ENCODE measurements around the gene CACNA1G.
A peak's percentile ranks its signal among the peaks of the same experiment; 100 is the strongest.

Gene CACNA1G

GRCh38 chr17:50633683-50634082 is 73.2 kb downstream of the CACNA1G start:
- H3K79me1 ChIP-seq (replicated peaks; ENCODE audit: low read length, poor library complexity, severe bottlenecking) = peaks cover 3% of the 10 kb centered on the region
- H3K9me3 ChIP-seq (ENCODE audit: control insufficient read depth, low read length) = no peaks in the 10 kb centered on the region
- 97% methylated on average over 9 of the region's 9 CpGs for whole genome bisulfite sequencing
- H2AK5ac ChIP-seq (ENCODE audit: low read length, severe bottlenecking) = peak overlapping the region; percentile 2
- no peak for DNase-seq
- no peak overlapping the region for H3K4me2 ChIP-seq (ENCODE audit: low read length, poor library complexity, severe bottlenecking)
- no peak overlapping the region for H3K14ac ChIP-seq (ENCODE audit: low read length in 2 of 2)
- no peak overlapping the region for H3K9ac ChIP-seq (ENCODE audit: low read length)
- no peak overlapping the region for H2BK5ac ChIP-seq (ENCODE audit: low read depth, low read length, poor library complexity, severe bottlenecking)
- H3K4me3 ChIP-seq (ENCODE audit: insufficient read depth in 1 of 2, low read depth in 1 of 2, low read length in 2 of 2) = no peak overlapping the region
- no peak overlapping the region for H3K23ac ChIP-seq (ENCODE audit: low read length in 2 of 2)
- no peak overlapping the region for H2BK12ac ChIP-seq (ENCODE audit: low read length in 2 of 2)
- H3K27ac ChIP-seq (ENCODE audit: low read length, poor library complexity, severe bottlenecking) = no peak overlapping the region
- peak overlapping the region; percentile 37 for H2BK15ac ChIP-seq (ENCODE audit: low read depth, poor library complexity, severe bottlenecking)
- no peak overlapping the region for H4K91ac ChIP-seq (ENCODE audit: low read length)
- no peak overlapping the region for H3K4ac ChIP-seq (ENCODE audit: low read depth in 1 of 2, low read length in 2 of 2)
- peaks cover 33% of the 10 kb centered on the region for H3K4me1 ChIP-seq (ENCODE audit: control insufficient read depth, insufficient read depth, low read depth, low read length)
- H3K18ac ChIP-seq (ENCODE audit: low read depth in 1 of 2, low read length in 2 of 2) = no peak overlapping the region
- peaks cover 0 to 25% of the 10 kb centered on the region in 2 experiments for H3K27me3 ChIP-seq (ENCODE audit: control insufficient read depth in 1 of 2, insufficient read depth in 1 of 2, low read length in 2 of 2)
- H2BK120ac ChIP-seq (ENCODE audit: low read depth, low read length) = no peak overlapping the region
- no peak overlapping the region for H2AFZ ChIP-seq (ENCODE audit: low read depth, low read length)
- no peaks in the 10 kb centered on the region for H3K36me3 ChIP-seq (ENCODE audit: control insufficient read depth in 1 of 2, insufficient read depth in 2 of 2, low read depth in 1 of 2, low read length in 2 of 2)
- H4K8ac ChIP-seq (ENCODE audit: low read length) = no peak overlapping the region

- H3K18ac ChIP-seq (ENCODE audit: low read depth in 1 of 2, low read length in 2 of 2) = peak within 1 kb of the TSS; percentile 25 to 64
- H3K14ac ChIP-seq (ENCODE audit: low read length in 2 of 2) = peak within 1 kb of the TSS in 1 of 2 experiments; percentile 53
- H4K8ac ChIP-seq (ENCODE audit: low read length) = no peak within 1 kb of the TSS
- peak within 1 kb of the TSS; percentile 90 for H3K4me2 ChIP-seq (ENCODE audit: low read length, poor library complexity, severe bottlenecking)
- peak within 1 kb of the TSS; percentile 59 to 82 for H3K4me3 ChIP-seq (ENCODE audit: insufficient read depth in 1 of 2, low read depth in 1 of 2, low read length in 2 of 2)
- H3K36me3 ChIP-seq (ENCODE audit: control insufficient read depth in 1 of 2, insufficient read depth in 2 of 2, low read depth in 1 of 2, low read length in 2 of 2) = no peaks in the 10 kb centered on the region
- H2BK12ac ChIP-seq (ENCODE audit: low read length in 2 of 2) = peak within 1 kb of the TSS in 1 of 2 experiments; percentile 37
- H3K4me1 ChIP-seq (ENCODE audit: control insufficient read depth, insufficient read depth, low read depth, low read length) = peaks cover 35% of the 10 kb centered on the region
- H2AFZ ChIP-seq (ENCODE audit: low read depth, low read length) = no peak within 1 kb of the TSS
- no peak within 1 kb of the TSS for H4K91ac ChIP-seq (ENCODE audit: low read length)
- H3K27ac ChIP-seq (ENCODE audit: low read length, poor library complexity, severe bottlenecking) = no peak within 1 kb of the TSS
- peak within 1 kb of the TSS in 1 of 2 experiments; percentile 10 for H3K4ac ChIP-seq (ENCODE audit: low read depth in 1 of 2, low read length in 2 of 2)
- H2BK120ac ChIP-seq (ENCODE audit: low read depth, low read length) = no peak within 1 kb of the TSS
- no peak within 1 kb of the TSS for H2BK5ac ChIP-seq (ENCODE audit: low read depth, low read length, poor library complexity, severe bottlenecking)
- H3K27me3 ChIP-seq (ENCODE audit: control insufficient read depth in 1 of 2, insufficient read depth in 1 of 2, low read length in 2 of 2) = peaks cover 0 to 21% of the 10 kb centered on the region in 2 experiments
- 20% methylated on average over 46 of the region's 48 CpGs for WGBS
- peak within 1 kb of the TSS in 1 of 2 experiments; percentile 56 for H3K23ac ChIP-seq (ENCODE audit: low read length in 2 of 2)
- H3K9ac ChIP-seq (ENCODE audit: low read length) = peak within 1 kb of the TSS; percentile 63
- H2AK5ac ChIP-seq (ENCODE audit: low read length, severe bottlenecking) = peak within 1 kb of the TSS; percentile 55
- H3K9me3 ChIP-seq (ENCODE audit: control insufficient read depth, low read length) = no peaks in the 10 kb centered on the region
- peaks cover 3% of the 10 kb centered on the region for H3K79me1 ChIP-seq (replicated peaks; ENCODE audit: low read length, poor library complexity, severe bottlenecking)
- H2BK15ac ChIP-seq (ENCODE audit: low read depth, poor library complexity, severe bottlenecking) = peak within 1 kb of the TSS; percentile 37
- no peak for DNase-seq
Measured at GRCh38 chr17:50634224-50634914, 73.9 kb downstream of the CACNA1G start, which contains the start of gene ABCC3. ABCC3 (plus strand) TSS chr17:50634881; CDS start chr17:50634937, 56 bp downstream.

GRCh38 chr17:50634915-50635731 is 74.6 kb downstream of the CACNA1G start:
- H3K4ac ChIP-seq (ENCODE audit: low read depth in 1 of 2, low read length in 2 of 2) = no peak overlapping the region
- H2AFZ ChIP-seq (ENCODE audit: low read depth, low read length) = no peak overlapping the region
- H3K18ac ChIP-seq (ENCODE audit: low read depth in 1 of 2, low read length in 2 of 2) = peak overlapping the region; percentile 25 to 64
- no peak overlapping the region for H4K91ac ChIP-seq (ENCODE audit: low read length)
- no peak overlapping the region for H2BK120ac ChIP-seq (ENCODE audit: low read depth, low read length)
- H3K36me3 ChIP-seq (ENCODE audit: control insufficient read depth in 1 of 2, insufficient read depth in 2 of 2, low read depth in 1 of 2, low read length in 2 of 2) = no peaks in the 10 kb centered on the region
- H4K8ac ChIP-seq (ENCODE audit: low read length) = no peak overlapping the region
- H3K9me3 ChIP-seq (ENCODE audit: control insufficient read depth, low read length) = no peaks in the 10 kb centered on the region
- WGBS = 4% methylated on average over 42 of the region's 52 CpGs
- H2AK5ac ChIP-seq (ENCODE audit: low read length, severe bottlenecking) = peak overlapping the region; percentile 55
- H3K9ac ChIP-seq (ENCODE audit: low read length) = peak overlapping the region; percentile 63
- H3K79me1 ChIP-seq (replicated peaks; ENCODE audit: low read length, poor library complexity, severe bottlenecking) = peaks cover 3% of the 10 kb centered on the region
- H3K23ac ChIP-seq (ENCODE audit: low read length in 2 of 2) = peak overlapping the region in 1 of 2 experiments; percentile 56
- H2BK15ac ChIP-seq (ENCODE audit: low read depth, poor library complexity, severe bottlenecking) = no peak overlapping the region
- H2BK5ac ChIP-seq (ENCODE audit: low read depth, low read length, poor library complexity, severe bottlenecking) = no peak overlapping the region
- peak overlapping the region; percentile 90 for H3K4me2 ChIP-seq (ENCODE audit: low read length, poor library complexity, severe bottlenecking)
- no peak overlapping the region for H3K27ac ChIP-seq (ENCODE audit: low read length, poor library complexity, severe bottlenecking)
- peaks cover 40% of the 10 kb centered on the region for H3K4me1 ChIP-seq (ENCODE audit: control insufficient read depth, insufficient read depth, low read depth, low read length)
- H3K4me3 ChIP-seq (ENCODE audit: insufficient read depth in 1 of 2, low read depth in 1 of 2, low read length in 2 of 2) = peak overlapping the region; percentile 59 to 82
- peak overlapping the region in 1 of 2 experiments; percentile 37 for H2BK12ac ChIP-seq (ENCODE audit: low read length in 2 of 2)
- no peak for DNase-seq
- H3K14ac ChIP-seq (ENCODE audit: low read length in 2 of 2) = peak overlapping the region in 1 of 2 experiments; percentile 53
- peaks cover 0 to 15% of the 10 kb centered on the region in 2 experiments for H3K27me3 ChIP-seq (ENCODE audit: control insufficient read depth in 1 of 2, insufficient read depth in 1 of 2, low read length in 2 of 2)

GRCh38 chr17:50635732-50635981 is 75.1 kb downstream of the CACNA1G start:
- H4K91ac ChIP-seq (ENCODE audit: low read length) = no peak overlapping the region
- H3K9me3 ChIP-seq (ENCODE audit: control insufficient read depth, low read length) = no peaks in the 10 kb centered on the region
- H3K36me3 ChIP-seq (ENCODE audit: control insufficient read depth in 1 of 2, insufficient read depth in 2 of 2, low read depth in 1 of 2, low read length in 2 of 2) = no peaks in the 10 kb centered on the region
- H3K14ac ChIP-seq (ENCODE audit: low read length in 2 of 2) = no peak overlapping the region
- peaks cover 3% of the 10 kb centered on the region for H3K79me1 ChIP-seq (replicated peaks; ENCODE audit: low read length, poor library complexity, severe bottlenecking)
- no peak overlapping the region for H3K23ac ChIP-seq (ENCODE audit: low read length in 2 of 2)
- H3K27ac ChIP-seq (ENCODE audit: low read length, poor library complexity, severe bottlenecking) = no peak overlapping the region
- WGBS = 75% methylated on average over 2 of the region's 3 CpGs
- peak overlapping the region in 1 of 2 experiments; percentile 82 for H3K4me3 ChIP-seq (ENCODE audit: insufficient read depth in 1 of 2, low read depth in 1 of 2, low read length in 2 of 2)
- no peak overlapping the region for H2BK120ac ChIP-seq (ENCODE audit: low read depth, low read length)
- no peak overlapping the region for H3K4ac ChIP-seq (ENCODE audit: low read depth in 1 of 2, low read length in 2 of 2)
- no peak overlapping the region for H2BK12ac ChIP-seq (ENCODE audit: low read length in 2 of 2)
- H2BK15ac ChIP-seq (ENCODE audit: low read depth, poor library complexity, severe bottlenecking) = peak overlapping the region; percentile 37
- H2AK5ac ChIP-seq (ENCODE audit: low read length, severe bottlenecking) = peak overlapping the region; percentile 55
- H4K8ac ChIP-seq (ENCODE audit: low read length) = no peak overlapping the region
- H3K27me3 ChIP-seq (ENCODE audit: control insufficient read depth in 1 of 2, insufficient read depth in 1 of 2, low read length in 2 of 2) = peaks cover 0 to 13% of the 10 kb centered on the region in 2 experiments
- H3K9ac ChIP-seq (ENCODE audit: low read length) = peak overlapping the region; percentile 63
- DNase-seq = no peak
- peak overlapping the region; percentile 90 for H3K4me2 ChIP-seq (ENCODE audit: low read length, poor library complexity, severe bottlenecking)
- H2BK5ac ChIP-seq (ENCODE audit: low read depth, low read length, poor library complexity, severe bottlenecking) = no peak overlapping the region
- H3K4me1 ChIP-seq (ENCODE audit: control insufficient read depth, insufficient read depth, low read depth, low read length) = peaks cover 45% of the 10 kb centered on the region
- no peak overlapping the region for H3K18ac ChIP-seq (ENCODE audit: low read depth in 1 of 2, low read length in 2 of 2)
- H2AFZ ChIP-seq (ENCODE audit: low read depth, low read length) = no peak overlapping the region
